HL-60/S4 treated with retinoic acid at 250 ng/mL for 4 days and 3 days (cell line): Measurements from ENCODE around the gene SKI.

Experiments
- in situ Hi-C: fragments of 300-500 bp; cut with MboI; formaldehyde crosslinking; loops from 2 replicates; pipeline ENCODE4 v1.7.0; 2022; ENCODE audit warnings: low sequenced_read_pairs

SKI gene

GRCh38 chr1:2227346-2228156, 568 bp upstream of the SKI start:
- in situ Hi-C loops, result no loop called here

GRCh38 chr1:2228694-2229036, 546 bp downstream of the SKI start:
- in situ Hi-C loops, result no loop called here

GRCh38 chr1:2229037-2229864, 1.1 kb downstream of the SKI start:
- in situ Hi-C loops, result no loop called here

- in situ Hi-C loops, result no loop called here
These were observed 2.0 kb downstream of the SKI start for GRCh38 chr1:2229911-2230731.

- in situ Hi-C loops, result no loop called here
These were observed 2.8 kb downstream of the SKI start for GRCh38 chr1:2230781-2231531.

- in situ Hi-C loops, result no loop called here
These were observed 3.6 kb downstream of the SKI start for GRCh38 chr1:2231532-2232254.

GRCh38 chr1:2232255-2232915, 4.3 kb downstream of the SKI start:
- in situ Hi-C loops, result no loop called here

- in situ Hi-C loops, result no loop called here
These were observed 4.9 kb downstream of the SKI start for GRCh38 chr1:2232916-2233438.

- in situ Hi-C loops, result no loop called here
These were observed 5.3 kb downstream of the SKI start for GRCh38 chr1:2233468-2233867.

- in situ Hi-C loops, result no loop called here
These were observed 6.1 kb downstream of the SKI start for GRCh38 chr1:2233997-2234761.

- in situ Hi-C loops, result no loop called here
These were observed 6.6 kb downstream of the SKI start for GRCh38 chr1:2234762-2235113.

- in situ Hi-C loops, result no loop called here
These were observed 7.3 kb downstream of the SKI start for GRCh38 chr1:2235300-2235998.

GRCh38 chr1:2236695-2237677, 8.9 kb downstream of the SKI start:
- in situ Hi-C loops, result no loop called here

- in situ Hi-C loops, result no loop called here
These were observed 9.7 kb downstream of the SKI start for GRCh38 chr1:2237773-2238172.

GRCh38 chr1:2238361-2239012, 10.4 kb downstream of the SKI start:
- in situ Hi-C loops, result no loop called here

- in situ Hi-C loops, result no loop called here
These were observed 10.9 kb downstream of the SKI start for GRCh38 chr1:2239013-2239370.
